Measurements from ENCODE around the gene BCR.

BCR gene

GRCh38 chr22:23277583-23278295 lies 97.4 kb downstream of the BCR start:
- no peak for DNase-seq

GRCh38 chr22:23278883-23279675 lies 98.8 kb downstream of the BCR start:
- no peak for DNase-seq

DNA sequence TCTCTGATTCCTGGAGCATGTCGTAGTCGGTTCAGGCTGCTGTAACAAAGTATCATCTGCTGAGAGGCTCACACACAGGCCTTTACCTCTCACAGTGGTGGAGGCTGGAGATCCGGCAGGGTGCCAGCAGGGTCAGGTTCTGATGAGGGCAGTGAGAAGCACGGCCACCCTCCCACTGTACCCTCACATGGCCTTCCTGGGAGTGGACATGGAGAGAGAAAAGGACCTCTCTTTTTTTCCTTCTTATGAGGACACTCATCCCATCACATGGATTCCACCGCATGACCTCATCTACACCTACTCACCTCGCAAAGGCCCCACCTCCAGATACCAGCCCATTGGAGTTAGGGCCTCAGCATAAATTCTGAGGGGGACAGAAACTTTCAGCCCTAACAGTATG lies 99.5 kb downstream of the BCR start:
- no peak for DNase-seq

DNA sequence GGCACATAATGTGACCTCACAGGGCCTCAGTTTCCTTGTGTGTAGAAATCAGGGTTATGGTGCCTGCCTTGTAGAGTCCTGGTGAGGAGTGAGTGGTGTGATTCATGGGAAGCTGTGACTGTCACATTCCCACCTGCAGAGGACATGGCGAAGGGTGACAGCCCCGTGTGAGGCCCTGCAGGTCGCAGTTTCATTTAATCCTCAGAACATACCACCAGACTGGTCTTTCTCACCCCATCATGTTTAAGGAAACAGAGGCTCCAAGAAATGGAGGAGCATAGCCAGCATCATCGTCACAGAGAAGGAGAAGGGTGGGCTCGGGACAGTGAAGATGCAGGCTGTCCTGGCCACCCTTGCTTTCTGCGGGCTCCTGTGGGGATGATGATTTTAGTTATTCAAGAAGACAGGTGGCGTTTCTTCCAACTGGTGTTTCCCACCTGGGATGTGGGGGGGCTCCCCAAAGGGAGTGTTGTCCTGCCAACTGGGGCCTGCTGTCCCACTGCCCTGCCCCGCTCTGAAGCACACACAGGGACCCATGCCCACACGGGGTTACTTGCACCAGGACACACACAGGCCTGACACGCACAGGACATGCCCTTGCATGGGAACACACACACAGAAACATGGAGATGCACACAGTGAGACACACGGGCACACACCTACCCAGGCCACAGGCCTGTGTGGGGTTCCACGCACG lies 100.2 kb downstream of the BCR start:
- no peak for DNase-seq

DNA sequence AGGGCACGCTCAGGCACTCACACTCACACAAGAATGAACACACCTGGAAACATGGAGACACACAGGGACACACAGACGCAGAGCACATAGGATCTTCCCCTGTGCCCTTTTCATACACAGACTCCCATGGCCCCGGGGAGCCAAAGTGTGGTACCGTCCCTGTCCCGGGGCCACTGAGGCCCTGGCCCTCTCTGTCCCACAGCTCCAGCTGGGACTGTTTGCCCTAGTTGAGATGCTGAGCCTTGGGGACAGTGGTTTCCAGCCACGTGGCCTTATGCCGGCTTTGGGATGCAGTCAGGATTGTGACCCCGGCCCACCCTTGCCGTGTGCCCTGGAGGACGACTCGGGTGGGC lies 100.7 kb downstream of the BCR start:
- DNase-seq: no peak

DNA sequence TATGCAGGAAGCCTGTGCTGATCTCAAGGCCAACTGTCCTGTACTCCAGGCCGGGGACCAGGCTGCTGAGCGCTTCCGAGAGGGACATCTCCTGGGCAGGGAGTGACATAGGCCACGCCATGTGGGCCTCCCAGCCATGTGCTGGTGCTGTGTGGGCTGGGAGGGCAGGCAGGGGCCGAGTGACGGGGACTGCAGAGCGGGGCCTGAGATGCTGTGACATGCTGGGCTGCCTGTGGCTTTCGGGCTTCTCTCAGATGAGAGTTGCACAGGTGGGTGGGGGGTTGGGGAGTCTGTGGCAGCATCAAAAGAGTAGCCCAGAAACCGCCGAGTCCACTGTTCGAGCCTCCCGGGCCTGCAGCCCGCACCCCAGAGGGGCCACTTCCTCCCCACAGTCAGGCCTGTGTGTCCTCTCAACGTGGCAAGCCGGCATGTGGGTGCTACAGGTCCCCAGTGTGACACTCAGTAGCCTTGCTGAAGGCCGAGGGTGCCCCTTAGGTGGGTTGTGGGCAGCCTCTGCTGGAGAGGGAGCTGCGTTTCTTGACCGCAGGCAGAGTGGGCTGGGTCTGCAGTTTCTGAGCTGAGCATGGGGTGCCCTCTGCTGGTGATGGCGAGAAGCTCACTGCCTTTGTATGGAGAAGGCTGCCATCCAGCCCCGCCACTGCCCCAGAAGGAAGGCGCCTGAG lies 101.2 kb downstream of the BCR start:
- no peak for DNase-seq

GRCh38 chr22:23282089-23282501 lies 101.8 kb downstream of the BCR start:
- DNase-seq: no peak

DNA sequence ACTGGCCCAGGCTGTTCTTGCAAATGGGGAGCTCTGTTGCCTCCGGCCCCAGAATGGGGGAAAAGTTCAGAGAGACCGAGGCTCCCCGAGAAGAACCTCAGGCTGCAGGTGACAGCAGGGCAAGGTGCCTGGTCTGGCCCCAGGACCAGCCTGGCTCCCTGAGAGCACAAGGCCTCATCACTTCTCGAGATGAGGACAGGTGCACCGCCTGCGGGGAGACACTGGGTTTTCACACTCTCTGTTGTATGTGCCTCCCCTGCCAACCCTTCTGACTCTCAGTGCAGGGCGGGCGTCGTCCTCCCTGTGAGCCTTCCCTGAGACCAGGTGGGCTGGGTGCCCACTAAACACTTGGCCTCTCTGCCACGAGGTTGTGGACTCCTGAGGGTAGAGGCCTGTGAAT lies 102.2 kb downstream of the BCR start:
- no peak for DNase-seq

DNA sequence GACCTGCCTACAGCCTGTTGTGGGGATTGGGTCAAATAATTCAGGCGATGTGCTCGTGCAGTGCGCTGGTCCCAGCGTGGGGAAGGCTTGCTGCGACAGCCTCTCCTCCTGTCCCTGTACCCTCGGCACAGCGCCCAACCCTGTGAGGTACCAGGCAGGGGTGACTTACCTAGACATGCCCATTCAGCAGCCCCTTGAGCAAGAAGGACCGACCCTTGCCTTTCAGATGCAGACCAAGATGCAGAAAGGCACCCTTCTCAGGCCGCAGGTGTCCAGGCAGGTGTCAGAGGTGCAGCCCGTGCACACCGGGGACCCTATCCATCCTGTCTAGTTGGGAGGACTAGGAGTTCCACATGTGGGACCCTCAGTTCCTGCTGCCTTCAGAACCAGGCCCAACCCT lies 102.7 kb downstream of the BCR start:
- DNase-seq: no peak

DNA sequence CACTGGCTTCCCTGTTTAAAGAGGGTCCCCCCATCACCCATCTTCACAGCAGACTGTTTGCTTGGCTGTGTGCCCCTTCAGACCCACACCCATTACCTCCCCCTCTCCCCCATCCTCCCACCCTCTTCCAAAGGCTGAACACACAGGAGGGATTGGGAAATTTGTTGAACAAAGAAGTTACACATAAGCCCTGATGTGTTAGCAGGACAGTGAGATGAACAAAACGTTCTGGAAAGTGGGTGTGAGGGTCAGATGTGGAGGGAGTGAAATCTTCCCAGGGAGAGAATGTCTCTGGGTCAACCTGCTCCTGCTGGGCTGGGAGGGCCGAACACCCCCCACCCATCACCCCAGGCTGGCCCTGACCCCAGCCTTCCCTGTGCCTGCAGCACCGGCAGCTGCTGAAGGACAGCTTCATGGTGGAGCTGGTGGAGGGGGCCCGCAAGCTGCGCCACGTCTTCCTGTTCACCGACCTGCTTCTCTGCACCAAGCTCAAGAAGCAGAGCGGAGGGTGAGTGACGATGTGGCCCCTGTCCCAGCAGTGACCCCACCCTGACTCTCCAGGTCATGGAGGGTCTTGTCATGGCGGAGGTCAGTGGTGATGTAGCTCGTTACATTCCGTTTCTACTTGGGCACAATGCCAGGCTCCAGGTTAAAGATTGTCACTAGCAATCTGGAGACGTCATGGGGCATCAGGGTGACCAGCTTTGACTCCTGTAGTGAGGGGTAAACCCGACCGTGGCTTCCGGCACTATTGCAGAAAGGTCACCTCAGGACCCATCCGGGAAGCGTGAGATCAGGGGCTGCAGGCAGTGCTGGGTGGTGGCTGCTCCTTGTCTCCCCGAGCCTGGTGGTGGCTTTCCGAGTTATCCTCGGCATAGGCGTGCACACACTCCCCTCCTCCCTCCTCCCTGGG lies 103.5 kb downstream of the BCR start:
- DNase-seq: no peak

GRCh38 chr22:23284504-23285033 lies 104.3 kb downstream of the BCR start:
- DNase-seq: no peak

GRCh38 chr22:23285236-23285635 lies 104.9 kb downstream of the BCR start:
- DNase-seq: no peak

DNA sequence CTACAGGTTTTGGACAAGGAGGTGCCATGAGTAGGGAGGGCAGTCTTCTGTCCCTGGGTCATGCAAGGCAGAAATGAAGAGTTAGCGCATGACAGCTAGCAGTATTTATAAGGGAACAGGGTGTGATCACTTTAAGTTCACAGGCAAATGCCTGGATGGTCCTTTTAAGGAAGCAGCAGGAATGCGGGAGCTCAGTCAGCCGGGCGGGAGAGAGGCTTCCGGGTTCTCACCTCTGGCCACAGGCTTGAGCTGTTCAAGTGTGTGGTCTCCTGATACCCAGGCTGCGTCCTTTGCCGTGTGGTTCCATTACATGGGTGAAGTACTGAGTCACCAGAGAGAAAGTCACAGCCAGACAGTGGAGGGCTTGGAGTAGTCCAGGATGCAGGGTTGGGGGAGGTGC lies 105.4 kb downstream of the BCR start:
- no peak for DNase-seq

- DNase-seq: no peak
Measured at GRCh38 chr22:23286296-23286695, 106.0 kb downstream of the BCR start.

DNA sequence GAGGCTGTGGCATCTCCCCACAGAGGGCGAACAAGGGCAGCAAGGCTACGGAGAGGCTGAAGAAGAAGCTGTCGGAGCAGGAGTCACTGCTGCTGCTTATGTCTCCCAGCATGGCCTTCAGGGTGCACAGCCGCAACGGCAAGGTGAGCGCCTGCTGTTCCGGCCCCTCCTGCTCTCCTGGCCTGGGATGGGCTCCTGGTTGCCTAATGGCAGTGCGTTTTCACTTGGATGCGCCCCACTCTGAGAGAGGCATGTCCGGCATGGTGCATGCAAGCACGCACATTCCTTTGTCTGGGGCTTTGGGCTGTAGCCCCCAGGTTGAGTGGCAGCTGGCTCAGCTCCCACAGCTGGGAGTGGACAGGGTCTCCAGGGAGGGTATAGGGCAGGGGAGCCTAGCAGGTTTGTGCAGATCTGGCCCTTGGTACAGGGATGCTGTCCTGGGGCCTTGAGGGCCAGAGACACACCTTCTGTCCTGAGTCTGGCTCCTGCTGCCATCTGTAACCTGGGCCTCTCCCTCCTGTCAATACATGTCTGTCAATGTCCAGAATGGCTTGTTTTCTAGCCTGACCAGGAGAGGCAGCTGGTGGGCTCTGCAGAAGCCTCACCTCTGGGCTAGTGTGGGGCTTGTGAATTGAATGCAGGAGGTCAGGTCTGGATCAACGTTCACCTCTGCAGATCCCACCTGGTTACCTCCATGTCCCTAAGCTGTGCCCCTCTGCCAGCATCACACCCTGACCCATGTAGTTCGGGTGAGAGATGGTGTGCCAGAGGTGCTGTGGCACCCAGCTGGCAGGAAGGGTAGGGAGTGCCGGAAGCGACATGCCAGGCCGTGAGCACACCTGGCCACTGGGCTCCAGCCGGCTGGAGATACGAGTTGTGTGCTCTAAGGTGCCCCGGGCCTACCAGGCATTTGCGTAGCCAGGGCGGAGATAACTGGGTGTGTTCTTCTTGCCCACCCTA lies 107.1 kb downstream of the BCR start:
- no peak for DNase-seq

DNA sequence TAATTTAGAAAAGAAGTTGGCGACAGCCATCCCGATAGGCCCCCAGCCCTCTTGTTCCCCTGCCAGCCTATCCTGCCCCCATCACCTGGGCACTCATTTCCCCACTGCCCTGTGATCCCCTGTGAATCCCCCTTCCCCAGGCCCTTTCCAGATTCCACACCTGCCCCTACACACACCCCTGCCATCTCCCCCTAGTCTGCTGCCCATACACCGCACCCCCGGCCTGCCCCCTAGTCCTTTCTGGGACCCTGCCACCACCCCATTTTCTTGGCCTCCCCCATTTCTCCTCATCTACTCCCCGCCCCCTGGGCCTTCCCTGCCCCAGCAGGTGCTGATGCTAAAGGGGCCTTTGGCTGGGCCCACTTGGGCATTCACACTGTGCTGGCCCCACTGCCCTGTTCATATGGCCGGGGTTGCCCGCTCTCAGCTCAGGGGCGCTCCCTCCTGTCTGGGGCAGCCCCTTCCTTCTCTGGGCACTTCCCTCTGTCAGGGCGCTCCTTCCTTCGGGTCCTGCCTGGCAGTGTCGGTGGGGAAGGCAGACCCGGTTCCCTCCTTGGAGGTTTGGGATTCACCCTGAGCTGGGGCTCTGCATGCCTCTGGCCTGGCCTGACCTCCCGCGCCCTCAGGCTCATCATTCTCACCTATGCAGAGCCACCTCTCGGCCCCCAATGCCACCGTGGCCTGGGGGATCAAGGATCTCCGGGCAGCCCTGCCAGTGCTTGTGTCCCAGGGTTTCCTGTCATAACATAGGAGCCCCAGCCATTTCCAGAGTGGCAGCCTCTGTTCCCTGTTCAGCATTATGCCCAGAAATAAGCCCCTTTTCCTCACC lies 108.2 kb downstream of the BCR start:
- no peak for DNase-seq

DNA sequence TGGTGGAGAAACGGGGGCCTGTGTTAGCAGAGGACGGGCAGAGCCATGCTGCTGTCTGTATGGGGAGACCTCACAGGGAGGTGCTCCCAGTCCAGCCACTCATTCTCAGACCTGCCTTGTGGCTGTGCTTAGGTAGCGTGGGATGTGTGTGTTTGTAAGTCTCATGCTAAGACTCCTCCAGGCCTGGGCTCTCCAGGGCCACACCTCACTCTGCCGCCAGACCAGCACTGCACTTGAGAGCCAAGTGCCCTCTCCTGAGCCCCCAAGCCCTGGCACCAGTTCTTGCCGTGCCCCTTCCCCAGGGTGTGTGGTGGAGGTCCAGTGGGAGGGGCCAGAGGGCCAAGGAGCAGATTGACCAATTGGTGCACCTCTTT lies 108.8 kb downstream of the BCR start:
- no peak for DNase-seq

DNA sequence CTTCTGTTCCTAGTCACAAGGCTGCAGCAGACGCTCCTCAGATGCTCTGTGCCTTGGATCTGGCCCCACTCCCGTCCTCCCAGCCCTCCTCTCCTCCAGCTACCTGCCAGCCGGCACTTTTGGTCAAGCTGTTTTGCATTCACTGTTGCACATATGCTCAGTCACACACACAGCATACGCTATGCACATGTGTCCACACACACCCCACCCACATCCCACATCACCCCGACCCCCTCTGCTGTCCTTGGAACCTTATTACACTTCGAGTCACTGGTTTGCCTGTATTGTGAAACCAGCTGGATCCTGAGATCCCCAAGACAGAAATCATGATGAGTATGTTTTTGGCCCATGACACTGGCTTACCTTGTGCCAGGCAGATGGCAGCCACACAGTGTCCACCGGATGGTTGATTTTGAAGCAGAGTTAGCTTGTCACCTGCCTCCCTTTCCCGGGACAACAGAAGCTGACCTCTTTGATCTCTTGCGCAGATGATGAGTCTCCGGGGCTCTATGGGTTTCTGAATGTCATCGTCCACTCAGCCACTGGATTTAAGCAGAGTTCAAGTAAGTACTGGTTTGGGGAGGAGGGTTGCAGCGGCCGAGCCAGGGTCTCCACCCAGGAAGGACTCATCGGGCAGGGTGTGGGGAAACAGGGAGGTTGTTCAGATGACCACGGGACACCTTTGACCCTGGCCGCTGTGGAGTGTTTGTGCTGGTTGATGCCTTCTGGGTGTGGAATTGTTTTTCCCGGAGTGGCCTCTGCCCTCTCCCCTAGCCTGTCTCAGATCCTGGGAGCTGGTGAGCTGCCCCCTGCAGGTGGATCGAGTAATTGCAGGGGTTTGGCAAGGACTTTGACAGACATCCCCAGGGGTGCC lies 109.8 kb downstream of the BCR start:
- DNase-seq: no peak
